Gastroesophageal sphincter (tissue), 3 donors: ENCODE measurements around the gene LRRC3C.

ENCODE experiments used
- POLR2AphosphoS5 ChIP-seq: sonication (generic); formaldehyde crosslinking; IDR thresholded peaks from one replicate; pipeline ENCODE4 v1.6.1; 2017; ENCODE audit warnings: antibody characterized with exemption
- TF ChIP-seq, protein P1 (sequence below), 4 experiments: fragments of 200-600 bp in 2 of 4; fragments of 450-650 bp in 2 of 4; sonication (generic) in 1 of 4; IDR thresholded peaks; one replicate each; pipeline ENCODE4 v1.5.1; 2017 to 2019; ENCODE audit warnings: antibody characterized with exemption in 4 of 4, mild to moderate bottlenecking in 2 of 4, moderate library complexity in 2 of 4

DNA sequence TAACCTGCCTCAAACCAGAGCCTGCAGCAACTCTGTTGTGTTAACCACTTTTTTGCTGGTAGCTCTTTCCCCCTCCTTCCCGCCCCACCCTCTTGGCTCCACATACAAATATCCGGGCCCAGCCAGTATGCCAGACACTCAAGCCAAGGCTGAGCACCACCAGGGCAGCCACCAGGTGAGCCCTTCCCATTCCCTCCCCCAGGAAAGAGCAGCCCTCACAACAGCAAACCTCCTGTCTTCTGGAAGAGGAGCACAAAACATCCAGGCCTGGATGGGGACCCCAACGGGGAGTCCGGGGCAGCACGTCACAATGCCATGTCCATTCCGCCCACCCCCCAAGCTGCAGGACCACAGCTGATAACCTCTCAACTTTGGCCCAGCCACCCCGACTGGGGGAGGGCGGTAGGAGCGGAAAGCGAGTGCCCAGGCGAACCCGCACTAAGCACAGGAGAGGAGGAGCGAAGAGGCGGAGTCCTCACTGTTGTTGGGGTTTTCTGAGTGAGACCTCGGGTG lies 888 bp upstream of the LRRC3C start:
- TF ChIP-seq, protein P1, sequence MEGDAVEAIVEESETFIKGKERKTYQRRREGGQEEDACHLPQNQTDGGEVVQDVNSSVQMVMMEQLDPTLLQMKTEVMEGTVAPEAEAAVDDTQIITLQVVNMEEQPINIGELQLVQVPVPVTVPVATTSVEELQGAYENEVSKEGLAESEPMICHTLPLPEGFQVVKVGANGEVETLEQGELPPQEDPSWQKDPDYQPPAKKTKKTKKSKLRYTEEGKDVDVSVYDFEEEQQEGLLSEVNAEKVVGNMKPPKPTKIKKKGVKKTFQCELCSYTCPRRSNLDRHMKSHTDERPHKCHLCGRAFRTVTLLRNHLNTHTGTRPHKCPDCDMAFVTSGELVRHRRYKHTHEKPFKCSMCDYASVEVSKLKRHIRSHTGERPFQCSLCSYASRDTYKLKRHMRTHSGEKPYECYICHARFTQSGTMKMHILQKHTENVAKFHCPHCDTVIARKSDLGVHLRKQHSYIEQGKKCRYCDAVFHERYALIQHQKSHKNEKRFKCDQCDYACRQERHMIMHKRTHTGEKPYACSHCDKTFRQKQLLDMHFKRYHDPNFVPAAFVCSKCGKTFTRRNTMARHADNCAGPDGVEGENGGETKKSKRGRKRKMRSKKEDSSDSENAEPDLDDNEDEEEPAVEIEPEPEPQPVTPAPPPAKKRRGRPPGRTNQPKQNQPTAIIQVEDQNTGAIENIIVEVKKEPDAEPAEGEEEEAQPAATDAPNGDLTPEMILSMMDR (IDR thresholded peaks at IDR 0.05) = no peak
- TF ChIP-seq POLR2AphosphoS5 = no peak
